ENCODE measurements around the gene BAHCC1.

Gene BAHCC1

DNA sequence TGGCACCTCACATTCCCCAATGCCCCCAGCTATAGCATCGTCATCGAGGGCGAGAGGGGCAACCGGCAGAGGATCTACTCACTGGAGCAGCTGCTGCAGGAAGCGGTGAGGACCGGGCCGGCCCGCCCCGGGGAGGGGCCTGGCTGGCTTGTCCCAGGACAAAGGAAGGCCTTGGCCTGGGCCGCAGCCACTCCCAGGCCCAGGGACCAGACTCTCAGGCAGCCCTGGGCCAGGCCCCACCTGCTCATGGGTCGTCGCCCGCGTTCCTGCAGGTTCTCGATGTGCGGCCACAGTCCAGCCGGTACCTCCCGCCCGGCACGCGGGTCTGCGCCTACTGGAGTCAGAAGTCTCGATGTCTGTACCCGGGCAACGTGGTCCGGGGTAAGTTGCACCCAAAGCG is 64.0 kb downstream of the BAHCC1 start:
- Mint-ChIP-seq H3K4me3 (no peak overlapping the region), H3K27ac (no peak overlapping the region), H3K36me3 (ENCODE audit: low read depth) (no peaks in the 10 kb centered on the region), H3K27me3 (ENCODE audit: low read depth) (peaks cover 3% of the 10 kb centered on the region), H3K4me1 (ENCODE audit: low read depth) (peaks cover under 1% of the 10 kb centered on the region), H3K9me3 (no peaks in the 10 kb centered on the region)
- DNase-seq (ENCODE audit: low spot score), result no peak

- H3K4me3 Mint-ChIP-seq, result no peak overlapping the region
- no peaks in the 10 kb centered on the region for H3K36me3 Mint-ChIP-seq (ENCODE audit: low read depth)
- peaks cover 3% of the 10 kb centered on the region for H3K27me3 Mint-ChIP-seq (ENCODE audit: low read depth)
- no peak for DNase-seq (ENCODE audit: low spot score)
- H3K9me3 Mint-ChIP-seq, result no peaks in the 10 kb centered on the region
- H3K27ac Mint-ChIP-seq, result no peak overlapping the region
- no peaks in the 10 kb centered on the region for H3K4me1 Mint-ChIP-seq (ENCODE audit: low read depth)
Observed at GRCh38 chr17:81459864-81460263, 64.6 kb downstream of the BAHCC1 start.

DNA sequence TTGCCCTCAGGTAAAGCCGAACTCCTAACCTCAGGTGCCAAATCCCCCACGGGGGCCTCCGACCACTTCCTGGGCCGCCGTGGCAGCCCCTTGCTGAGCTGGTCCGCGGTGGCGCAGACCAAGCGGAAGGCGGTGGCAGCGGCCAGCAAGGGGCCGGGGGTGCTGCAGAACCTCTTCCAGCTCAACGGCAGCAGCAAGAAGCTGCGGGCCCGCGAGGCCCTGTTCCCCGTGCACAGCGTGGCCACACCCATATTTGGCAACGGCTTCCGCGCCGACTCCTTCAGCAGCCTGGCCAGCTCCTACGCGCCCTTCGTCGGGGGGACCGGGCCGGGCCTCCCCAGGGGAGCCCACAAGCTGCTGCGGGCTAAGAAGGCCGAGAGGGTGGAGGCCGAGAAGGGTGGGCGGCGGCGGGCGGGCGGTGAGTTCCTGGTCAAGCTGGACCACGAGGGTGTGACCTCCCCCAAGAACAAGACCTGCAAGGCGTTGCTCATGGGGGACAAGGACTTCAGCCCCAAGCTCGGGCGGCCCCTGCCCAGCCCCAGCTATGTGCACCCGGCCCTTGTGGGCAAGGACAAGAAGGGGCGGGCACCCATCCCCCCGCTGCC is 65.7 kb downstream of the BAHCC1 start:
- H3K36me3 Mint-ChIP-seq (ENCODE audit: low read depth), result no peaks in the 10 kb centered on the region
- no peak overlapping the region for H3K27ac Mint-ChIP-seq
- H3K4me3 Mint-ChIP-seq, result no peak overlapping the region
- DNase-seq (ENCODE audit: low spot score), result no peak
- H3K27me3 Mint-ChIP-seq (ENCODE audit: low read depth), result peaks cover under 1% of the 10 kb centered on the region
- no peaks in the 10 kb centered on the region for H3K9me3 Mint-ChIP-seq
- H3K4me1 Mint-ChIP-seq (ENCODE audit: low read depth), result no peaks in the 10 kb centered on the region

GRCh38 chr17:81461607-81462500 is 66.6 kb downstream of the BAHCC1 start:
- DNase-seq (ENCODE audit: low spot score), result no peak
- no peaks in the 10 kb centered on the region for H3K36me3 Mint-ChIP-seq (ENCODE audit: low read depth)
- H3K4me3 Mint-ChIP-seq, result no peak overlapping the region
- no peaks in the 10 kb centered on the region for H3K9me3 Mint-ChIP-seq
- no peaks in the 10 kb centered on the region for H3K4me1 Mint-ChIP-seq (ENCODE audit: low read depth)
- H3K27me3 Mint-ChIP-seq (ENCODE audit: low read depth), result no peaks in the 10 kb centered on the region
- H3K27ac Mint-ChIP-seq, result no peak overlapping the region

DNA sequence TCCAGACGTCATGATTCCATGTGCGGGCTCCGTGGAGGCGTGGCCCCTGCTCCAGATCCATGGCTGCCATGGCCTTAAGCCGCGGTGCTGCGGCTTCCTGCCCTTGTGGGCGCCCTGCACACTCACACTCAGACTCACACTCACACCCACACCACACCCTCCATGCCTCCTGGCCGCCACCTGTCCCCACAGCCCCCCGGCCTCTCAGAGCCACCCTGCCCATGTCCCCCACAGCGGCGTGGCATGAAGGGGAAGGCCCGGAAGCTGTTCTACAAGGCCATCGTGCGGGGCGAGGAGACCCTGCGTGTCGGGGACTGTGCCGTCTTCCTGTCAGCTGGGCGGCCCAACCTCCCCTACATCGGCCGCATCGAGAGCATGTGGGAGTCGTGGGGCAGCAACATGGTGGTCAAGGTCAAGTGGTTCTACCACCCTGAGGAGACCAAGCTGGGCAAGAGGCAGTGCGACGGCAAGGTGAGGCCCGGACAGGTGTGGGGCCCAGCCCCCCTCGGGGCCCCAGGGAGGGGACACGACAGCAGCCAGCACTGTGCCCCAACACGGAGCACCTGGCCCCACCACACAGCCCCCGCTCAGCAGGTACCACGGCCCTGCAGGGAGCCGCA is 67.4 kb downstream of the BAHCC1 start:
- no peak overlapping the region for H3K27ac Mint-ChIP-seq
- no peaks in the 10 kb centered on the region for H3K27me3 Mint-ChIP-seq (ENCODE audit: low read depth)

DNA sequence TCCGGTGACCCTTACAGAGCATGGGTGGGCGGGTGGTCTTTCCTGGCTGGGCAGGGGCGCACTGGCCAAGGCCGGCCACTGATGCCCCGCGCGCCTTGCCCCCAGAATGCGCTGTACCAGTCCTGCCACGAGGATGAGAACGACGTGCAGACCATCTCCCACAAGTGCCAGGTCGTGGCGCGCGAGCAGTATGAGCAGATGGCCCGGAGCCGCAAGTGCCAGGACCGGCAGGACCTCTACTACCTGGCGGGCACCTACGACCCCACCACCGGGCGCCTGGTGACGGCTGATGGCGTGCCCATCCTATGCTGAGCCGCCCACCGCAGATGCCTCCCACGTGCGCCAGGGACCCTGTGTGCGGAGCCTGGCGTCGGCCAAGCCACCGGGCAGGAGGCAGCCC is 68.2 kb downstream of the BAHCC1 start:
- no peaks in the 10 kb centered on the region for H3K27me3 Mint-ChIP-seq (ENCODE audit: low read depth)
- no peak overlapping the region for H3K4me3 Mint-ChIP-seq
- no peak overlapping the region for H3K27ac Mint-ChIP-seq
- no peak for DNase-seq (ENCODE audit: low spot score)
- H3K36me3 Mint-ChIP-seq (ENCODE audit: low read depth), result no peaks in the 10 kb centered on the region
- no peaks in the 10 kb centered on the region for H3K4me1 Mint-ChIP-seq (ENCODE audit: low read depth)
- no peaks in the 10 kb centered on the region for H3K9me3 Mint-ChIP-seq

More for the DNA sequence above, 67.4 kb downstream of the BAHCC1 start:
- Mint-ChIP-seq H3K4me1 (ENCODE audit: low read depth) (no peaks in the 10 kb centered on the region), H3K36me3 (ENCODE audit: low read depth) (no peaks in the 10 kb centered on the region), H3K9me3 (no peaks in the 10 kb centered on the region), H3K4me3 (no peak overlapping the region)
- DNase-seq (ENCODE audit: low spot score), result no peak

DNA sequence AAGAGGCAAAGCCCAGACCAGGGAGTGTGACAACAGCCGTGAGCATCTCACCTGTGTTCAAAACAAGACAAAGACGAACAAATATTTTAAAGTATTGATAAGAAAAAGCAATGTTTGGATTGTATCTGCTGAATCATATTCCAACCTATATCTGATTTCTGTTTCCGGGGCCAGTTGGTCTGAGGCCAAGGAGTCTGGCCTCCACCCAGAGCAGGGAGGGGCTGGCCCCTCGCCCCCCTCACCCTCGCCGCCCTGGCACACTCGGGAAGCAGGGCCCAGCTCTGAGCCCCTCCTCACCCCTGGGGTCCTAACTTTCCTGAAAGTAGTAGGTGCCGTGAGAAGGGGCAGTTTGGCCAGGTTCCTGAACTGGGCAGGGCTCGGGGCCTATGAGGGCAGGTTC is 69.3 kb downstream of the BAHCC1 start:
- no peaks in the 10 kb centered on the region for H3K9me3 Mint-ChIP-seq
- H3K4me1 Mint-ChIP-seq (ENCODE audit: low read depth), result no peaks in the 10 kb centered on the region
- H3K27me3 Mint-ChIP-seq (ENCODE audit: low read depth), result no peaks in the 10 kb centered on the region
- H3K27ac Mint-ChIP-seq, result no peak overlapping the region
- DNase-seq (ENCODE audit: low spot score), result no peak
- no peaks in the 10 kb centered on the region for H3K36me3 Mint-ChIP-seq (ENCODE audit: low read depth)
- no peak overlapping the region for H3K4me3 Mint-ChIP-seq

GRCh38 chr17:81465910-81466309 is 70.7 kb downstream of the BAHCC1 start:
- no peaks in the 10 kb centered on the region for H3K27me3 Mint-ChIP-seq (ENCODE audit: low read depth)
- H3K4me1 Mint-ChIP-seq (ENCODE audit: low read depth), result no peaks in the 10 kb centered on the region

GRCh38 chr17:81466564-81467472 is 71.6 kb downstream of the BAHCC1 start:
- Mint-ChIP-seq H3K27me3 (ENCODE audit: low read depth) (no peaks in the 10 kb centered on the region), H3K9me3 (no peaks in the 10 kb centered on the region), H3K36me3 (ENCODE audit: low read depth) (no peaks in the 10 kb centered on the region), H3K27ac (no peak overlapping the region), H3K4me1 (ENCODE audit: low read depth) (no peaks in the 10 kb centered on the region), H3K4me3 (no peak overlapping the region)
- no peak for DNase-seq (ENCODE audit: low spot score)

More at GRCh38 chr17:81465910-81466309, 70.7 kb downstream of the BAHCC1 start:
- H3K27ac Mint-ChIP-seq, result no peak overlapping the region
- no peaks in the 10 kb centered on the region for H3K36me3 Mint-ChIP-seq (ENCODE audit: low read depth)
- no peaks in the 10 kb centered on the region for H3K9me3 Mint-ChIP-seq
- H3K4me3 Mint-ChIP-seq, result no peak overlapping the region
- DNase-seq (ENCODE audit: low spot score), result no peak

DNA sequence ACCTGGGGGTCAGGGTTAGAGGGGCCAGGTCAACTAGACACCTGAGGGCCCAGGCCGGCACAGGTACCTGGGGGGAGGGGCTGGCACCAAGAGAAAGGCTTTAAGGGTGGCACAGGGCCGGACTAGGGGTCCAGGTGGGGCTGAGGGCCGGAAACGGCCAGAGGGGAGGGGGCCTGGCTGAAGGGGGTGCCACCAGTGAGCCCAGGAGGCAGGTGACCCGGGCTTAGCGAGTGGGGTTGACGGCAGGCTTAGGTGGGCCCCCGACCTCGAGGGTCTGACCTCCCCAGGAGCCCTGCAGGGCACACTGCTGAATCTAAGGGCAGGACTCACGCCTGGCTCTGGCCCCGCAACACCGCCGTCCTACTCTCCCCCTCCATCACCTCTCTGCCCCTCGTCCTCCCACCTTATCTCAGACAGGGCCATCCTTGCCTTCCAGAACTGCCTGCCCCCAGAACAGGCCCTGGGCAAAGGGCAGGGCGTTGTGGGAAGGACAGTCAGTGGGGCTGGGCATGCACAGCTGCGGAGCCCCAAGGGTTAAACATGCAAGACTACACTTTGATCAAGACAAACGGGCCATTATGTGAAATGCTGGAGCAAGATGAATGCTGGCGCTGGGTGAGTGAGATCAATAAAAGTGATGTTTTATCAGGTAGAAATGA is 73.0 kb downstream of the BAHCC1 start:
- Mint-ChIP-seq H3K4me1 (ENCODE audit: low read depth) (no peaks in the 10 kb centered on the region), H3K27ac (no peak overlapping the region), H3K9me3 (no peaks in the 10 kb centered on the region), H3K4me3 (no peak overlapping the region), H3K27me3 (ENCODE audit: low read depth) (no peaks in the 10 kb centered on the region), H3K36me3 (ENCODE audit: low read depth) (no peaks in the 10 kb centered on the region)
- no peak for DNase-seq (ENCODE audit: low spot score)

GRCh38 chr17:81468770-81469121 is 73.5 kb downstream of the BAHCC1 start:
- no peaks in the 10 kb centered on the region for H3K36me3 Mint-ChIP-seq (ENCODE audit: low read depth)
- no peak for DNase-seq (ENCODE audit: low spot score)
- no peak overlapping the region for H3K27ac Mint-ChIP-seq
- no peak overlapping the region for H3K4me3 Mint-ChIP-seq
- no peaks in the 10 kb centered on the region for H3K27me3 Mint-ChIP-seq (ENCODE audit: low read depth)
- no peaks in the 10 kb centered on the region for H3K9me3 Mint-ChIP-seq
- no peaks in the 10 kb centered on the region for H3K4me1 Mint-ChIP-seq (ENCODE audit: low read depth)

GRCh38 chr17:81469266-81469665 is 74.0 kb downstream of the BAHCC1 start:
- no peaks in the 10 kb centered on the region for H3K27me3 Mint-ChIP-seq (ENCODE audit: low read depth)
- no peaks in the 10 kb centered on the region for H3K36me3 Mint-ChIP-seq (ENCODE audit: low read depth)
- no peak overlapping the region for H3K27ac Mint-ChIP-seq
- no peak for DNase-seq (ENCODE audit: low spot score)
- H3K4me1 Mint-ChIP-seq (ENCODE audit: low read depth), result no peaks in the 10 kb centered on the region
- H3K9me3 Mint-ChIP-seq, result no peaks in the 10 kb centered on the region
- no peak overlapping the region for H3K4me3 Mint-ChIP-seq

- H3K9me3 Mint-ChIP-seq, result no peaks in the 10 kb centered on the region
- H3K27me3 Mint-ChIP-seq (ENCODE audit: low read depth), result no peaks in the 10 kb centered on the region
- H3K4me3 Mint-ChIP-seq, result no peak overlapping the region
- DNase-seq (ENCODE audit: low spot score), result no peak
- no peaks in the 10 kb centered on the region for H3K4me1 Mint-ChIP-seq (ENCODE audit: low read depth)
- H3K36me3 Mint-ChIP-seq (ENCODE audit: low read depth), result no peaks in the 10 kb centered on the region
- H3K27ac Mint-ChIP-seq, result no peak overlapping the region
Observed at GRCh38 chr17:81470270-81470943, 75.2 kb downstream of the BAHCC1 start.

Data from T-helper 2 cell treated with Interferon-gamma antibody and Interleukin-4, amounts not matched to agents 5 μg/mL and 100 μg/mL, for 36 hours (primary cell).